HG03575 (cell line): Measurements from ENCODE around the gene MSLN.
"Not testable (repeated sequence)": the region's sequence is repeated elsewhere in the genome, so short reads cannot be mapped to it uniquely, and the experiment has no call there.

ENCODE experiments used
- ATAC-seq: cut with Tn5 transposase; IDR thresholded peaks from one replicate; pipeline ENCODE4 v1.9.1; 2021; ENCODE audit not compliant: unreplicated experiment, insufficient number of reproducible peaks, low FRiP score; ENCODE audit errors: extremely low read depth

The MSLN gene

DNA sequence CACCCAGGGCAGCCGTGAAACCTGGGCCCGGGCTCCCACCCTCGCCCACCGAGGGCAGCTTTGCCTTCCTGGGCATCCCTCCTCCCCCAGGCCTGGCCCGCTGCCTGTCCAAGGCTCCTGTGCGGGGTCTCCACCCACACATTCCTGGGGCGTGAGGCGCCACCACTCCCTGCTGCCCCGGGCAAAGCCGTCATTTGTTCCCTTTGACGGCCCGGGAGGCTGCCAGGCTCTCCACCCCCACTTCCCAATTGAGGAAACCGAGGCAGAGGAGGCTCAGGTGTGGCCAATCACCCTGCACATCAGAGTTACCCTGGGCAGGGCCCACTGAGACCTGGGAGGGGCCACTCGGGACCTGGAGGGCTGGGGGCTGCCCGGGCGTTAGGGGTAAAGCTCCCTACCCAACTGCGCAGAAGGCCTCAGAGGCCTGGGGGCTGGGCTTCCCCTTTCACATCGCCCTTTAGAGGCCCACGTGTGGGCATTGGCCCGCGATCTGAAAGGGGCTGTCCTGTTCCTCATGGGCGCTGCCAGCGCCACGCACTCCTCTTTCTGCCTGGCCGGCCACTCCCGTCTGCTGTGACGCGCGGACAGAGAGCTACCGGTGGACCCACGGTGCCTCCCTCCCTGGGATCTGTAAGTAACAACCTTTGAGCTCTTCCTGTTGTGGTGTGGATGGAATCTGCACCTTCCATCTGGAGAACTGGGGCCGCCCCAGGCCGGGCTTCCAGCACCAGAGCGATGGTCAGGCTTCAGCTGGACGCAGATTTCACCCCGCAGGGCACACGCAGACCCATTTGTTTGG lies at the start of gene MSLN:
Gene MSLN, plus strand, starts transcription at position 190 of the 799 bp plus-strand sequence. CDS start 1,947 bp downstream, outside the sequence.
- ATAC-seq, result no peak

DNA sequence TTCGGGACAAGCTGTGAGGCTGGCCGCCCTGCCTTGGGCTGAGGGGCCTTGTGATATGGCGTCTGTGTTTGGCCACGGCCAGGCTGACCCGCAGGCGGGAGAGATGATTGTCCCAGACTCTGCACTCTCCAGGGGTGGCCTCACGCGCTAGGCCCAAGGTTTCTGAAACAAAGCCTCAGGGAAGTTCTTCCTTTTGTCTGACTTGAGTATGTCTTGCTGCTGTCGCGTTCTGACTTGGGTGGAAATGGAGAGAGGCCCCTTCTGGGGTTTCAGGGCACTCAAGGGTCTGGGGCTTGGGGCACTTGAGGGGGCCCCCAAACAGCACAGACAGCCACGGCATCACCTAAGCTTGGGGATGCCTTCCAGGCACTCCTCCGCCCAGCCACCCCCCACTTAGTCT lies 49.5 kb upstream of the MSLN start:
- no peak for ATAC-seq

DNA sequence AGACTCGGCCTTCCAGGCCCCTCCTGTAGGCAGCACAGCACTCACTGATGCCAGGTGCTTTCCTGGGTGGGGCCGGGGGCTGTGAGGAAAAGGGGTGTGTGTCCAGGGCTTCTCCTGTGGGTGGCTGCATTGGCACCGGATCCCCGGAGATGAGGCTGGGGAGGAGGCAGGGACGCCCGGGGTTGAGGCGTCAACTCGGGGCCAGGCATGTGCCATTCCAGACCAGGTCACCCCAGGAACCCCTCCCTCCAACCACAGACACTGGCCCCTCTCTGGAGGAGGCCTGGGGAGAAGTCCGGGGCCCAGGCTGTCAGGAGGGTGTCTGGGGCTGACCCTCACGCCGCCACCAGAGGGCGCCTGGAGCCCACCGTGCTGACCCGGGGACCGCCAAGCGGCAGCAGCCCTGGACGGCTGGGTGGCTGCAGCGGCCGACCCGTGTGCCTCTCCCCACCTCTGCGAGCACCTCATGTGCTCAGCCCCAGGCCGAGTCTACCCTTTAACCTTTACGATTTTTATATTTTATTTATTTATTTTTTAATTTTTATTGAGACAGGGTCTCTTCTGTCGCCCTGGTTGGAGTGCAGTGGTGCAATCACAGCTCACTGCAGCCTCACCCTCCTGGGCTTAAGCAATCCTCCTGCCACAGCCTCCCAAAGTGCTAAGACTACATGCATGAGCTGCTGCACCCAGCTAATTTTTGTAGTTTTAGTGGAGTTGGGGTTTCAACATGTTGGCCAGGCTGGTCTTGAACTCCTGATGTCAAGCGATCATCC lies 48.8 kb upstream of the MSLN start:
- ATAC-seq, result no peak

- not testable (repeated sequence) for ATAC-seq
Observed at GRCh38 chr16:712740-713250, 47.7 kb upstream of the MSLN start.

- ATAC-seq, result no peak
Observed at GRCh38 chr16:714079-714478, 46.5 kb upstream of the MSLN start.

GRCh38 chr16:714558-715476 lies 45.7 kb upstream of the MSLN start, which contains the start of gene METRN:
Gene METRN (plus strand): TSS chr16:715118. CDS start chr16:715290, 172 bp downstream.
- no peak for ATAC-seq

DNA sequence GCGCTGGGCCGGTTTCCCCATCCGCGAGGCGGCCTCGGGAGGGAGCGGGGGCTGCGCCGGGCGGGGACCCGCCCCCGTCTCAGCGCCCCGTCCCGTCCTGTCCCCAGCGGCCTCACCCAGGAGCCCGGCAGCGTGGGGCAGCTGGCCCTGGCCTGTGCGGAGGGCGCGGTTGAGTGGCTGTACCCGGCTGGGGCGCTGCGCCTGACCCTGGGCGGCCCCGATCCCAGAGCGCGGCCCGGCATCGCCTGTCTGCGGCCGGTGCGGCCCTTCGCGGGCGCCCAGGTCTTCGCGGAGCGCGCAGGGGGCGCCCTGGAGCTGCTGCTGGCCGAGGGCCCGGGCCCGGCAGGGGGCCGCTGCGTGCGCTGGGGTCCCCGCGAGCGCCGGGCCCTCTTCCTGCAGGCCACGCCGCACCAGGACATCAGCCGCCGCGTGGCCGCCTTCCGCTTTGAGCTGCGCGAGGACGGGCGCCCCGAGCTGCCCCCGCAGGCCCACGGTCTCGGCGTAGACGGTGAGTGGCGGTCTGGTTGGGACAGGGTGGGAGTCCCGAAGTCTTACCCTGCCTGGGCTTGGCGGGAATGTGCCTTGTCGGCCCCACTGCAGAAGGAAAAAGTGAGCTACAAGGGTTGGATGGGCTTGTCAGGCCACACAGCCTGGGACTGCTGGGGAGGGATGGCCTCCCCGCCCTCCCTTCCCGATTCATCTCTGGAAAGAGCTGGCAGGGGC lies 44.9 kb upstream of the MSLN start:
- ATAC-seq, result no peak

GRCh38 chr16:716200-716568 lies 44.4 kb upstream of the MSLN start:
- no peak for ATAC-seq

- ATAC-seq, result no peak
Observed at GRCh38 chr16:716768-717325, 43.7 kb upstream of the MSLN start.

- no peak for ATAC-seq
Observed at GRCh38 chr16:717450-718245, 42.9 kb upstream of the MSLN start.

- ATAC-seq, result no peak
Observed at GRCh38 chr16:718389-718788, 42.1 kb upstream of the MSLN start.

GRCh38 chr16:718922-719321 lies 41.6 kb upstream of the MSLN start:
- no peak for ATAC-seq

DNA sequence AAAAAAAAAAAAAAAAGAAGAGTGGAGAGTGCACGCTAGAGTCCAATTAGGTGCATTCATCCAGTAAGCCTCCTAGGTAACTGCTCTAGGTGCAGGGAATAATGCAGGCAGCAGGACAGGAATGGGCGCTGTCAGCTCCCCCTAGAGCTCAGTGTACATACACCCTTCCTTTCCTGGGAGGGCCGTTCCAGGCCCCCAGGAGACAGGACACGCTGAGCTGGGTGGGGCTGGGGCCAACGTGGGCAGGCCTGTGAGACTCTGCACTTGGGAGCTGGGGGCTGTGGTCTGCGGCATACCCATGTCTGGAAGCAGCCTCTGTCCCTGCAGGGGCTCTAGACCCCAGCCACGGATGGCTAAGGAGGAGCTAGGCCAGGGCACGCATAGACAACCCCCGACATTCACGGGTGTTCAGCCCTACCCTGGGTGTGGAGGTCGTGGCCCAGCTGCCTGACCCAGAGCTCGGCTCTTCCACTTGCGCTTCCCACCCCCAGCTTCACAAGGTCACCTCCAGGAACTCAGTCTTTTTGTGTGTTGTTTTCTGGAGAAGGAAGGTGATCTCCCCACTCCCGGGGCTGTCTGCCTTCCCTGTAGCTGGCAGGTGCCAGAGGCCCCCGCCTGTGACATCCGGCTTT lies 40.6 kb upstream of the MSLN start:
- no peak for ATAC-seq

DNA sequence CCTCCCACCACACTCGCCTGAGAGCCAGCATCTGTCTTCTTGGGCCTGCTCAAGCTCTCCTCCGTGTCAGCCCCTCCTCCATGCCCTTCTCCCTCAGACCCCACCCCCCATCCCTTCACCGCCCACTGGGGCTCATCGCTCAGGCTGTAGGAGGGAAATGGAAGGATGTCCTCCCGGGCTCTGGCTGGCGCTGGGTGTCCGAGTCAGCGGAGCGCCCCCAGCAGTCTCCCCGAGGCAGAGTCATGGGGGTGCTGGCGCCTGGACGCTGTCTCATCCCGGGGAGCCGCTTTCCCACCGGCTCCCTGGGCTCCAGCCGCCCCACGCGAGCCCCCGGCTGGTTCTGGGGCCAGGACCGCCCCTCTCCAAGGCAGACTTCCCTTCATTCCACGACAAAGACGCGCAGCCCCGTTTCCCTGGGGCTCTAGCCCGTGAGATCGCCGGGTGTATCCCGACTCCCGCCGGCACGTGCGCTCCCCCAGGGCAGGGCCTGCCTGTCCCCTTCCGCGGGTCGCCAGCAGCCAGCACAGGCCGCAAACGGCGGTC lies 40.0 kb upstream of the MSLN start:
- no peak for ATAC-seq

- no peak for ATAC-seq
Observed at GRCh38 chr16:720990-721764, 39.4 kb upstream of the MSLN start, which contains the start of gene ANTKMT. Gene ANTKMT (plus strand): TSS chr16:721146. CDS start chr16:721275, 129 bp downstream.
